Mesendoderm (in vitro differentiated cells): ENCODE measurements around the gene ARHGAP9.
"Not testable (repeated sequence)": the region's sequence is repeated elsewhere in the genome, so short reads cannot be mapped to it uniquely, and the experiment has no call there.

ENCODE experiments used
- DNase-seq: peaks from one replicate; pipeline ENCODE4 v3.0.0; 2013
- H2AK5ac ChIP-seq: 2 replicates; pipeline ENCODE4 v1.6.1; 2013; ENCODE audit warnings: low read length, inconsistent platforms
- H2BK120ac ChIP-seq: 2 replicates; pipeline ENCODE4 v1.6.1; 2013; ENCODE audit warnings: low read depth, mild to moderate bottlenecking, low read length, moderate library complexity, mixed read lengths
- H2BK15ac ChIP-seq: replicated peaks from 2 replicates; pipeline ENCODE4 v1.6.1; 2013; ENCODE audit warnings: low read depth, mild to moderate bottlenecking, moderate library complexity
- H2BK5ac ChIP-seq: 2 replicates; pipeline ENCODE4 v1.6.1; 2013; ENCODE audit warnings: low read length, inconsistent platforms
- H3K18ac ChIP-seq: 2 replicates; pipeline ENCODE4 v1.6.1; 2013; ENCODE audit warnings: mild to moderate bottlenecking, low read length, mixed read lengths
- H3K23ac ChIP-seq: one replicate; pipeline ENCODE4 v1.6.1; 2013; ENCODE audit warnings: low read length
- H3K27ac ChIP-seq: 2 replicates; pipeline ENCODE4 v1.5.1; 2013; ENCODE audit warnings: low read depth, mild to moderate bottlenecking, inconsistent platforms, low read length, moderate library complexity
- H3K27me3 ChIP-seq: 2 replicates; pipeline ENCODE4 v1.6.1; 2013; ENCODE audit warnings: low read length, control low read depth, mild to moderate bottlenecking, inconsistent platforms; ENCODE audit not compliant: insufficient read depth, poor library complexity
- H3K36me3 ChIP-seq: 2 replicates; pipeline ENCODE4 v1.6.1; 2013; ENCODE audit warnings: low read length, inconsistent platforms; ENCODE audit not compliant: control insufficient read depth, insufficient read depth
- H3K4ac ChIP-seq: one replicate; pipeline ENCODE4 v1.6.1; 2013; ENCODE audit warnings: low read depth, mild to moderate bottlenecking, low read length, moderate library complexity
- H3K4me1 ChIP-seq: 2 replicates; pipeline ENCODE4 v1.6.1; 2013; ENCODE audit warnings: low read depth, low read length, inconsistent platforms; ENCODE audit not compliant: control insufficient read depth
- H3K4me2 ChIP-seq: 2 replicates; pipeline ENCODE4 v1.6.1; 2013; ENCODE audit warnings: low read length
- H3K4me3 ChIP-seq: 2 replicates; pipeline ENCODE4 v1.5.1; 2013; ENCODE audit warnings: mild to moderate bottlenecking, low read length
- H3K56ac ChIP-seq: one replicate; pipeline ENCODE4 v1.6.1; 2013; ENCODE audit warnings: low read length
- H3K79me1 ChIP-seq: 2 replicates; pipeline ENCODE4 v1.6.1; 2013; ENCODE audit warnings: low read length, inconsistent platforms
- H3K79me2 ChIP-seq: 2 replicates; pipeline ENCODE4 v1.6.1; 2013; ENCODE audit warnings: mild to moderate bottlenecking, low read length; ENCODE audit not compliant: control insufficient read depth, insufficient read depth
- H3K9ac ChIP-seq: 2 replicates; pipeline ENCODE4 v1.6.1; 2013; ENCODE audit warnings: low read length, inconsistent platforms
- H4K5ac ChIP-seq: one replicate; pipeline ENCODE4 v1.6.1; 2013; ENCODE audit warnings: low read length
- H4K8ac ChIP-seq: one replicate; pipeline ENCODE4 v1.6.1; 2013; ENCODE audit warnings: low read depth, mild to moderate bottlenecking, control low read depth, low read length, moderate library complexity
- WGBS: extraction: QIAGEN DNeasy Blood & Tissue Kit; methylation state at CpG from one replicate; pipeline ENCODE4 v1.1.7; 2013; ENCODE audit warnings: low lambda C conversion rate, missing lambda C conversion rate; ENCODE audit not compliant: insufficient coverage; ENCODE audit errors: extremely low coverage; 5-methylcytosine and 5-hydroxymethylcytosine counted together

Gene ARHGAP9

DNA sequence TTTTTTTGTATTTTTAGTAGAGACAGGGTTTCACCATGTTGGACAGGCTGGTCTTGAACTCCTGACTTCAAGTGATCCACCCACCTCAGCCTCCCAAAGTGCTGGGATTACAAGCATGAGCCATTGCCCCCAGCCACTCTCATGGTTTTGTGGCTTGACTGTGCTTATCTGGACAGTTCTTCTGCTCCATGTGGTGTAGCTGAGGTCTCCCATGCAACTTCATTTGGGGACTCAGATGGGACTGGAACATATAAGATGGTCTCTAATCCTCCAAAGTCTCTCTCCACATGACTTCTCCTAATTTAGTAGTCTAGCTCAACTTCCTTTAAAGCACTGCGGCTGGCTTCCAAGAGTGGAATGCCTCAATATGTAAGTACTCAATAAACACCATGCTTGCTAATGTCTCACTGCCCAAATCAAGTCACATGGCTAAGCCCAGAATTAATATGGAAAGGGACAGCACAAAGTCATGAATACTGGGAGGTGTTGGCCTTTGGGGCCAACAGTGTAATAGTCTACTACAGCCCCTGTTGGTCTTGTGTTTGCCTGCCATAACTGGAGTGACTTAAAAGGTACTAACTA lies 37.7 kb downstream of the ARHGAP9 start:
- Histone ChIP-seq H3K9ac (no peak overlapping the region), H2BK5ac (no peak overlapping the region), H2BK15ac (no peak overlapping the region), H3K4me2 (no peak overlapping the region), H2AK5ac (no peak overlapping the region), H3K27ac (no peak overlapping the region), H3K27me3 (no peaks in the 10 kb centered on the region), H3K56ac (no peak overlapping the region), H3K79me1 (no peaks in the 10 kb centered on the region), H2BK120ac (no peak overlapping the region), H3K79me2 (no peaks in the 10 kb centered on the region), H3K4me3 (no peak overlapping the region), H3K18ac (no peak overlapping the region), H4K8ac (no peak overlapping the region), H3K36me3 (no peaks in the 10 kb centered on the region), H3K23ac (no peak overlapping the region), H3K4me1 (no peaks in the 10 kb centered on the region), H3K4ac (no peak overlapping the region), H4K5ac (no peak overlapping the region)
- WGBS, result no CpG with 5 or more reads among the region's 1 CpG
- DNase-seq, result no peak

GRCh38 chr12:57441393-57441792 lies 38.3 kb downstream of the ARHGAP9 start:
- H3K79me2 ChIP-seq, H3K27me3 ChIP-seq, H4K5ac ChIP-seq, H3K9ac ChIP-seq, H2BK15ac ChIP-seq, H3K4me1 ChIP-seq, H3K56ac ChIP-seq, H3K79me1 ChIP-seq, H2BK5ac ChIP-seq, DNase-seq, H3K18ac ChIP-seq, H4K8ac ChIP-seq, H2AK5ac ChIP-seq, H3K23ac ChIP-seq, H3K27ac ChIP-seq, H3K4ac ChIP-seq, H3K4me3 ChIP-seq, H3K4me2 ChIP-seq, H3K36me3 ChIP-seq, H2BK120ac ChIP-seq: not testable (repeated sequence)
- WGBS, result no CpG with 5 or more reads among the region's 2 CpGs

DNA sequence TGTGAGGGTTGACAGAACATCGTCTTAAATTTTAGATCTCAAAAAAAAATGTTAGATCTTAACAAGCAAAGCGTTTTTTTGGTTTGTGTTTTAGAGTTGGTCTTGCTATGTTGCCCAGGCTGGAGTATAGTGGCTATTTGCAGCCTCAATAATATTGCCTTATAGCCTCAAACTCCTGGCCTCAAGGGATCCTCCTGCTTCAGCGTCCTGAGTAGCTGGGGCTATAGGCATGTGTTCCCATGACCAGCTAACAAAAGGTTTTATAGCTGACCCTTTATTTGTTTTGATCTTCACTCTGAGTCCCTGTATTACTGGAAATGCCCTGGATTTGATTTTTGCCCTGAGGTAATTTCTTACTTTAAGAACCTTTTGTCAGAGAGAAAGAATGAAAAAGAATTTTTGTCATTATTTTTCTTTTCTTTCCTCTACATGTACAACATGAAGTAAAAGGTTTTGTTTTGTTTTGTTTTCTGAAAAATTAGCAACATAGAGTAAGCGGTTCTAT lies 39.9 kb downstream of the ARHGAP9 start:
- Histone ChIP-seq H3K27me3 (no peaks in the 10 kb centered on the region), H3K4me1 (no peaks in the 10 kb centered on the region), H3K79me1 (no peaks in the 10 kb centered on the region), H2BK15ac (no peak overlapping the region), H4K8ac (no peak overlapping the region), H3K23ac (no peak overlapping the region), H3K4me3 (no peak overlapping the region), H3K4me2 (no peak overlapping the region), H2AK5ac (no peak overlapping the region), H3K79me2 (no peaks in the 10 kb centered on the region), H3K27ac (no peak overlapping the region), H4K5ac (no peak overlapping the region), H2BK120ac (no peak overlapping the region), H3K36me3 (no peaks in the 10 kb centered on the region), H3K56ac (no peak overlapping the region), H3K18ac (no peak overlapping the region), H3K4ac (no peak overlapping the region), H2BK5ac (no peak overlapping the region), H3K9ac (no peak overlapping the region)
- WGBS, result no CpG with 5 or more reads among the region's 4 CpGs
- DNase-seq, result no peak

DNA sequence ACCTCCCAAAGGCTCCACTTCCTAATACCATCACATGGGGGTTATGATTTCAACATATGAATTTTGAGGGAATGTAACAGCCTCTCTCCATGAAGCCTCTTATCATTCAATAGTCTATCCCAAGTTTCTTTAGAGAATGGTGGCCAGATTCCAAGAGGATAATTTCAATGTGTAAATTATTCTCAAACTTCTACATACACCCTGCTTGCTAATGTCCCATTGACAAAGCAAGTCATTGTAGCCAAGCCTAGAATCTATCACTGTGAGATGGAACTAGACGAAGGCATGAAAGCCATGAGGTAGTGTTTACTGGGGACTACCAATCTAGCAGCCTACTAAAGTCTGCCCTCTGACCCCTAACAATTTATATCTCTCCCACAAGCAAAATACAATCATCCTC lies 41.3 kb downstream of the ARHGAP9 start:
- H3K18ac ChIP-seq, result no peak overlapping the region
- H3K9ac ChIP-seq, result no peak overlapping the region
- H2BK15ac ChIP-seq, result no peak overlapping the region
- no peaks in the 10 kb centered on the region for H3K36me3 ChIP-seq
- no peak for DNase-seq
- H3K23ac ChIP-seq, result no peak overlapping the region
- no peaks in the 10 kb centered on the region for H3K4me1 ChIP-seq
- WGBS, result no CpG with 5 or more reads among the region's 1 CpG
- H3K79me1 ChIP-seq, result no peaks in the 10 kb centered on the region
- H3K4ac ChIP-seq, result no peak overlapping the region
- H3K27me3 ChIP-seq, result no peaks in the 10 kb centered on the region
- no peak overlapping the region for H3K4me3 ChIP-seq
- H2BK5ac ChIP-seq, result no peak overlapping the region
- H3K56ac ChIP-seq, result no peak overlapping the region
- no peak overlapping the region for H2BK120ac ChIP-seq
- H2AK5ac ChIP-seq, result no peak overlapping the region
- H4K8ac ChIP-seq, result no peak overlapping the region
- H3K27ac ChIP-seq, result no peak overlapping the region
- H3K79me2 ChIP-seq, result no peaks in the 10 kb centered on the region
- no peak overlapping the region for H3K4me2 ChIP-seq
- no peak overlapping the region for H4K5ac ChIP-seq

DNA sequence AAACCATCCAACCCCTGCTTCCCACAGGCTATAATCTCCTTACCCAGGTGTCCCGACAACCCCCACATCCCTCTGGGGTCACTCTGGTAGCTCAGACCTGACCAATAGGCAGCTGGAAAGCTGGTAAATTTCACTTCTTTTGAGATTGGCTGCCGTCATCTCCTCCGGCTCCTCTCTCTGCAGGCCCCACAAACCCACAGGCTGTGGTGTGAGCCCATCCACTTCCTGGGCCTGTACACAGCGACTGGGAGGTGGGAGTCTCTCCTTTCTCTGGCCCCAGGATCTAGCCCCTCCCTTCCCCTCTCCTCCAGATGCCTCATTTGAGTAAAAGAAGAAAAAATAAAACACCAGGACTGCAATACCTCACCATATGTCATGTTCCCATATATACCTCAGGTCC lies 44.4 kb downstream of the ARHGAP9 start:
- Histone ChIP-seq H4K5ac (no peak overlapping the region), H3K36me3 (no peaks in the 10 kb centered on the region), H3K4me3 (no peak overlapping the region), H3K23ac (no peak overlapping the region), H3K79me1 (no peaks in the 10 kb centered on the region), H4K8ac (no peak overlapping the region), H2BK15ac (no peak overlapping the region), H3K56ac (no peak overlapping the region), H3K4me1 (no peaks in the 10 kb centered on the region), H3K27ac (no peak overlapping the region), H3K9ac (no peak overlapping the region), H3K4me2 (no peak overlapping the region), H3K79me2 (no peaks in the 10 kb centered on the region), H3K18ac (no peak overlapping the region), H2AK5ac (no peak overlapping the region), H2BK5ac (no peak overlapping the region), H3K4ac (no peak overlapping the region), H2BK120ac (no peak overlapping the region), H3K27me3 (no peaks in the 10 kb centered on the region)
- WGBS, result no CpG with 5 or more reads among the region's 4 CpGs
- DNase-seq, result no peak
